Measurements from ENCODE around the gene AK9.

Gene AK9

DNA sequence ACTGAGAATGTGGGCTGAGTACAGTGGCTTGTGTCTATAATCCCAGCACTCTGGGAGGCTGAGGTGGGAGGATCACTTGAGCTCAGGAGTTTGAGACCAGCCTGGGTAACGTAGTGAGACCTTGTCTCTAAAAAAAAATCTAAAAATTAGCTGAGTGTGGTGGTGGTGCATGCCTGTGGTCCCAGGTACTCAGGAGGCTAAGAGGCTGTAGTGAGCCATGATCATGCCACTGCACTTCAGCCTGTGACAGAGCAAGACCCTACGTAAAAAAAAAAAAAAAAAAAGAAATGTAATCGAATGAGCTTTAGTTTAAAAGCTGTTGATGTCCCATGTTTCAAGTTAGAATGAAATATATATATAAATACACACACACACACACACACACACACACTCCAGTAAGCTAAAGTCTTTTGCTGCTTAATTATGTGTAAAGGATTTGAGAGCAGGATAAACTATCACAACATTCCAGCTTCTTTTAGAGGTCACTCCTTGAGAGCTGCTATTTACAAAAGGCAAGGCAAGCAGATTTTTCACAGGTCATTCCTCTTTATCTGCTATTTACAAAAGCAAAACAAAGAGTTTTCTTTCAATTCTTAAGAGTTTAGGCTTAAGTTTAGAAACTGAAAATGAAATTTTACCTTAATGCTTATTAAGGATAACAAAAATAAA lies 230.7 kb downstream of the AK9 start:
- Histone ChIP-seq H3K27ac (no peak overlapping the region), H3K36me3 (peaks cover 20% of the 10 kb centered on the region), H3K4me3 (ENCODE audit: low read depth in 1 of 2, low read length in 1 of 2) (no peak overlapping the region), H3K27me3 (no peaks in the 10 kb centered on the region), H3K9me3 (no peaks in the 10 kb centered on the region), H3K4me1 (ENCODE audit: control insufficient read depth in 1 of 2, insufficient read depth in 1 of 2, low read depth in 1 of 2, low read length in 1 of 2) (peaks cover 29% of the 10 kb centered on the region in 2 experiments)
- TF ChIP-seq, protein P1, sequence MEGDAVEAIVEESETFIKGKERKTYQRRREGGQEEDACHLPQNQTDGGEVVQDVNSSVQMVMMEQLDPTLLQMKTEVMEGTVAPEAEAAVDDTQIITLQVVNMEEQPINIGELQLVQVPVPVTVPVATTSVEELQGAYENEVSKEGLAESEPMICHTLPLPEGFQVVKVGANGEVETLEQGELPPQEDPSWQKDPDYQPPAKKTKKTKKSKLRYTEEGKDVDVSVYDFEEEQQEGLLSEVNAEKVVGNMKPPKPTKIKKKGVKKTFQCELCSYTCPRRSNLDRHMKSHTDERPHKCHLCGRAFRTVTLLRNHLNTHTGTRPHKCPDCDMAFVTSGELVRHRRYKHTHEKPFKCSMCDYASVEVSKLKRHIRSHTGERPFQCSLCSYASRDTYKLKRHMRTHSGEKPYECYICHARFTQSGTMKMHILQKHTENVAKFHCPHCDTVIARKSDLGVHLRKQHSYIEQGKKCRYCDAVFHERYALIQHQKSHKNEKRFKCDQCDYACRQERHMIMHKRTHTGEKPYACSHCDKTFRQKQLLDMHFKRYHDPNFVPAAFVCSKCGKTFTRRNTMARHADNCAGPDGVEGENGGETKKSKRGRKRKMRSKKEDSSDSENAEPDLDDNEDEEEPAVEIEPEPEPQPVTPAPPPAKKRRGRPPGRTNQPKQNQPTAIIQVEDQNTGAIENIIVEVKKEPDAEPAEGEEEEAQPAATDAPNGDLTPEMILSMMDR (IDR thresholded peaks at IDR 0.05): no peak

DNA sequence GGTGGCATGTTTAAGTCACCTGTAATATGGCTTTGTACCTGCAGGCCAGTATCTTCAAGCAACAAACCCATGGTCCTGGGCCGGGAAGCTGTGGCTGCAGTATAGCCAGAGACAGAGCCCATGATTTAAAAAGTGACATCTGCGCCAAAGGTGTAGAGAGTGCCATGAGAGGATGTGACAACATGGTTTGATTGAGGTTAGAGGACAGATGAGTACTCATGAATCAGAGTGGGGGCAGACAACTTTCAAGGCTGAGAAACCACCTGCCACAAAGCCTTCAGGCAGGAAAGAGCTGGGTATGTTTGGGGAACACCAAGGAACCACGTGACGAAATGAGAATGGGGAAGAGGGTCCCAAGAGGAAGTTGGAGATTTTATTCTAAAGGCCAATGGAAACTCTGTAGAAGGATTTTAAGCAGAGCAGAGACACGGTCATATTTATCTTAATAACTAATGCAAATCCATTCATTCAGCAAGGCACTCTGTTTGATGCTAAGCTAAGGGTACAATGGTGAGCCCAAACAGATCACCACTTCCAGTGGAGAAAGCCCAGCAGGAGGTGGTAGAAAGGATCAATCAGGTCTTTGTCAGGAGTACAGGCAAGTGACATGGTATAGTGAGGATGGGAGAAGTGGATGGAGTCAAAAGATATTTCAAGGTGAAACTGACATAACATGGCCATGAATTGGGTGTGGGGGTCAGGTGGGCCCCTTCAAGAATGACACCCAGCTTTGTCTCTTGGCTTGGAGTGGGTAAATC lies 232.0 kb downstream of the AK9 start:
- no peaks in the 10 kb centered on the region for H3K9me3 ChIP-seq
- peaks cover 37 to 39% of the 10 kb centered on the region in 2 experiments for H3K4me1 ChIP-seq (ENCODE audit: control insufficient read depth in 1 of 2, insufficient read depth in 1 of 2, low read depth in 1 of 2, low read length in 1 of 2)
- H3K27ac ChIP-seq: peak overlapping the region; percentile 58
- TF ChIP-seq, protein P1 (IDR thresholded peaks at IDR 0.05): no peak
- peaks cover 9% of the 10 kb centered on the region for H3K36me3 ChIP-seq
- peak overlapping the region in 1 of 2 experiments; percentile 13 for H3K4me3 ChIP-seq (ENCODE audit: low read depth in 1 of 2, low read length in 1 of 2)
- H3K27me3 ChIP-seq: no peaks in the 10 kb centered on the region

DNA sequence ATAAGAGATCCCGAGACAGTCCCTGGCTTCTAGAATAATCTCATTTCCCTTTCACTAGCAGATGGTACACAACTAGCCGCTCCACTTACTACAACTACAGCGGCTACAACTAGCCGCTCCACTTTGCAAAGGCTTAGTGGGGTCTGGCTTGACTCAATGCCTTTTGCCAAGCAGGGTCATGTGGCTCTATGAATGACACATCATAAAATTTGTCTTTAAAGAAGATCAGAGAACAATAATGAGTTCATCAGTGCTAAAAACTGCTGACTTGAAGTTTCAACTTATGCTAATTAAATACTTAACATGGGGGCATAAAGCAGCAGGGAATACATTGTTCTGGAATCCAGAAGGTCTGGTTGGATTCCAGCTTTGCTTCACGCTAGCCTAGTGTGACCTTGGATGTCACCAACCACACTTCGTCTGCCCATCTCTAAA lies 233.4 kb downstream of the AK9 start:
- Histone ChIP-seq H3K4me3 (ENCODE audit: low read depth in 1 of 2, low read length in 1 of 2) (no peak overlapping the region), H3K4me1 (ENCODE audit: control insufficient read depth in 1 of 2, insufficient read depth in 1 of 2, low read depth in 1 of 2, low read length in 1 of 2) (peaks cover 51 to 53% of the 10 kb centered on the region in 2 experiments), H3K27ac (no peak overlapping the region), H3K27me3 (no peaks in the 10 kb centered on the region), H3K9me3 (no peaks in the 10 kb centered on the region), H3K36me3 (peaks cover 19% of the 10 kb centered on the region)
- TF ChIP-seq, protein P1 (IDR thresholded peaks at IDR 0.05): no peak

DNA sequence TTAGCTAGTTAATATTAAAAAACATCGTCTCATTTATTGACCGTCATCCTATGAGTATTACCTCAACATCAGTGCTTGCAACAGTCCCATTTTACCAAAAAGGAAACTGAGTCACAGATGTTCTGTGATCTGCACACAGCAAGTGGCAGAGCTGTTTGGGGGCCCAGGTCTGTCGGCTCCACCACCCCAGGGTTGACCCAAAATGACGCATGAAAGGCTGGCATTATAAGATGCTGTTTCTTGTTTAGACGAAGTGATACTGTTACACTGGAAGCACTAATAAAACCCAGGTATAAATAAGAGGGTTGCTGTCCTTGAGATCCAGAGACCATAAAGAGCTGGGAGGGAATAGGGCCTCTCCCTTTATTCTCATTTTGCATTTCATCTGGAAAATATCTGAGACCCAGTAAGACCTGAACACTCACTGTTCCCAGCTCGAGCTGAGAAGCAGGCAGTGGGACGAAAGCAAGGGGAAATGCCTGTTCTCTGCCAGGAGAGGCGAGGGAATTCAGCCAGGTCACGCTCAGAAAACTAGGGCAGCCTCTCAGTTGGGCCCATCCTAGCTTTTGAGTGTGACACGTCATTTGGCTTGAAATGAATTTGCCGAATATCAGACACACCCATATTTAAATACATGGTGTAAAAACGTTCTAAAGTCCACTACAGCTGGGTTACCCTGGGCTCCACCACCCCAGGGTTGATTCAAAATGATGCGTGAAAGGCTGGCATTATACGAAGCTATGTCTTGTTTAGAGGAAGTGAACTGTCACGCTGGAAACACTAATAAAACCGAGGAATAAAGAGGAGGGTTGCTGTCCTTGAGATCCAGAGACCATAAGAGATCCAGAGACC lies 234.1 kb downstream of the AK9 start:
- Histone ChIP-seq H3K4me3 (ENCODE audit: low read depth in 1 of 2, low read length in 1 of 2) (peak overlapping the region in 1 of 2 experiments; percentile 97), H3K27me3 (no peaks in the 10 kb centered on the region), H3K27ac (no peak overlapping the region), H3K4me1 (ENCODE audit: control insufficient read depth in 1 of 2, insufficient read depth in 1 of 2, low read depth in 1 of 2, low read length in 1 of 2) (peaks cover 57 to 59% of the 10 kb centered on the region in 2 experiments), H3K9me3 (no peaks in the 10 kb centered on the region), H3K36me3 (peaks cover 23% of the 10 kb centered on the region)
- TF ChIP-seq, protein P1 (IDR thresholded peaks at IDR 0.05): no peak

DNA sequence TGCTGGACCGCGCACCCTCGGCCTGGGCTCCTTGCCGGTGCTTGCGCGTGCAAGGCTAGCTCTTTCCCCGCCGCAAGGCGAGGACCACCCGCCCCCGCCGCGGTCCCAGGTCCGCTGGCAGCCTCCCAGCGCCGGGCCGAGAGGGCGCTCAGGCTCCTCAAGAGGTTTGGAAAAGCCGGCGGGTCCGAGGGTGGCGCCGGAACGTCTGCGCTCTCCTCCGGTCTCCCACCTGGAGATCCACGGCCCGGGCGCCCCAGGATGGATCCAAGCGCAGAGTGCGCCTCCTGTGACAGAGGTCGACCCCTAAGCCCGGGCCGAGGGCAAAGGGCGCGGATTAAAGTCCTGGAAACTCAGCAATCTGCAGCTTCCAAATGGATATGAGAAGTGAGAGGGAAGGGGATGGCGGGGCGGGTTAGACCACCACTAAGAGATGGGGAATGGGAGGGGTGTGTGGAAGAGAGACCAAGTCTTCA lies 234.9 kb downstream of the AK9 start:
- H3K36me3 ChIP-seq: peaks cover 28% of the 10 kb centered on the region
- peak overlapping the region; percentile 95 for H3K27ac ChIP-seq
- TF ChIP-seq, protein P1 (IDR thresholded peaks at IDR 0.05): no peak
- no peaks in the 10 kb centered on the region for H3K27me3 ChIP-seq
- H3K4me1 ChIP-seq (ENCODE audit: control insufficient read depth in 1 of 2, insufficient read depth in 1 of 2, low read depth in 1 of 2, low read length in 1 of 2): peaks cover 63 to 67% of the 10 kb centered on the region in 2 experiments
- peak overlapping the region; percentile 75 to 97 for H3K4me3 ChIP-seq (ENCODE audit: low read depth in 1 of 2, low read length in 1 of 2)
- no peaks in the 10 kb centered on the region for H3K9me3 ChIP-seq

Data from neutrophil (primary cell).